Smooth muscle cell (in vitro differentiated cells): ENCODE data around the gene ZC3H12D. TPM values are rescaled to one million over a fixed set of nuclear protein-coding genes. Genes with fewer than 3 reads are reported as not detected.

Source experiments
- DNase-seq: peaks from one replicate; lab custom pipeline; 2025; ENCODE audit not compliant: unreplicated experiment; lab: John Stamatoyannopoulos, UW
- H2AFZ ChIP-seq: fragments of 200-600 bp; sonication (generic); 2 replicates; pipeline ENCODE4 v1.6.0; 2016; ENCODE audit warnings: antibody characterized with exemption, low read depth, mild to moderate bottlenecking
- H3F3A ChIP-seq: fragments of 200-600 bp; sonication (generic); 2 replicates; pipeline ENCODE4 v1.6.0; 2017; ENCODE audit warnings: antibody characterized with exemption, low read depth
- H3K27ac ChIP-seq: fragments of 200-600 bp; sonication (generic); 2 replicates; pipeline ENCODE4 v1.5.1; 2016; ENCODE audit warnings: low read depth, mild to moderate bottlenecking
- H3K27me3 ChIP-seq: fragments of 200-600 bp; sonication (generic); 2 replicates; pipeline ENCODE4 v1.6.1; 2016; ENCODE audit warnings: low read depth, mild to moderate bottlenecking
- H3K36me3 ChIP-seq: fragments of 200-600 bp; sonication (generic); 2 replicates; pipeline ENCODE4 v1.5.1; 2016; ENCODE audit warnings: low read depth
- H3K4me1 ChIP-seq: fragments of 200-600 bp; sonication (generic); 2 replicates; pipeline ENCODE4 v1.5.1; 2016; ENCODE audit warnings: low read depth
- H3K4me2 ChIP-seq: fragments of 200-600 bp; sonication (generic); 2 replicates; pipeline ENCODE4 v1.6.0; 2016; ENCODE audit warnings: mild to moderate bottlenecking
- H3K4me3 ChIP-seq: fragments of 200-600 bp; sonication (generic); 2 replicates; pipeline ENCODE4 v1.5.1; 2016; ENCODE audit warnings: mild to moderate bottlenecking
- H3K79me2 ChIP-seq: fragments of 200-600 bp; sonication (generic); 2 replicates; pipeline ENCODE4 v1.6.0; 2016; ENCODE audit warnings: low read depth, mild to moderate bottlenecking
- H3K9ac ChIP-seq: fragments of 200-600 bp; sonication (generic); 2 replicates; pipeline ENCODE4 v1.6.0; 2016; ENCODE audit warnings: low read depth
- H3K9me3 ChIP-seq: fragments of 200-600 bp; sonication (generic); replicated peaks from 2 replicates; pipeline ENCODE4 v1.5.1; 2016; ENCODE audit warnings: low read depth
- H4K20me1 ChIP-seq: fragments of 200-600 bp; sonication (generic); 2 replicates; pipeline ENCODE4 v1.6.0; 2016; ENCODE audit warnings: low read depth
- WGBS: methylation state at CpG from one replicate; pipeline ENCODE4 v1.1.7; 2016; ENCODE audit warnings: low lambda C conversion rate; 5-methylcytosine and 5-hydroxymethylcytosine counted together
- polyA plus RNA-seq: library from polyadenylated mRNA; unstranded; fragments of >200 nt; fragmentation: Nextera tagmentation; extraction: Ambion mirVana; gene quantifications from 2 replicates; pipeline ENCODE4 v1.2.1, GENCODE V29; 2016
- total RNA-seq: library from RNA; depleted of rRNA; stranded (reverse); fragments of >200 nt; gene quantifications from 2 replicates; pipeline ENCODE4 v1.2.3, GENCODE V29; 2014
- TF ChIP-seq, protein P1 (sequence below): fragments of 200-600 bp; sonication (generic); IDR thresholded peaks from 2 replicates; pipeline ENCODE4 v1.5.1; 2017; ENCODE audit warnings: borderline replicate concordance, mild to moderate bottlenecking, antibody characterized with exemption; ENCODE audit not compliant: insufficient read depth, poor library complexity, severe bottlenecking

ZC3H12D gene
- total and polyA plus RNA-seq, 2 experiments from 2014 or later, result not detected

DNA sequence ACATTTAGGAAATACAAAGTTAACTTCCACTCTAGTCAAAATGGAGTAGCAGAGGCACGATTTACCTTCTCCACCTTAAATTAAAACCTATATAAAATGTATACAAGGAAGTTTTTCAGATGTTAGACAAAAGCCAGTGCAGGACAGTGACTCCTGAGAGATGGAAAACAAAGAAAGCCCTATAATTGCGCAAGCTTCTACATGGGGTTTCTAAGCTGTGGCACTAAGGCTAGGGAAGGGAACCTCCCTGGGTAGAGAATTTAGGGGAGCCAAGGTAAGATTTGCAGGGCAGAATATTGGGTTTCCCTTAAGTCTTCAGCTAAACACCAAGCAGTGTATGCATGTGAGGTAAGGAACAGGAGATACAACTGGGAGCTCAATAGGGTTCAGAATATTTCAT, 18.5 kb upstream of the ZC3H12D start:
- Histone ChIP-seq H3K4me1 (no peaks in the 10 kb centered on the region), H3K27me3 (no peaks in the 10 kb centered on the region), H3K9me3 (no peaks in the 10 kb centered on the region), H2AFZ (no peak overlapping the region), H3K36me3 (peaks cover 5% of the 10 kb centered on the region), H3F3A (peaks cover 2% of the 10 kb centered on the region), H3K4me3 (no peak overlapping the region), H3K27ac (no peak overlapping the region), H3K79me2 (no peaks in the 10 kb centered on the region), H3K4me2 (no peak overlapping the region), H3K9ac (no peak overlapping the region), H4K20me1 (peaks cover 22% of the 10 kb centered on the region)
- WGBS, result 98% methylated on average over 2 of the region's 2 CpGs
- no peak for DNase-seq
- TF ChIP-seq, protein P1, sequence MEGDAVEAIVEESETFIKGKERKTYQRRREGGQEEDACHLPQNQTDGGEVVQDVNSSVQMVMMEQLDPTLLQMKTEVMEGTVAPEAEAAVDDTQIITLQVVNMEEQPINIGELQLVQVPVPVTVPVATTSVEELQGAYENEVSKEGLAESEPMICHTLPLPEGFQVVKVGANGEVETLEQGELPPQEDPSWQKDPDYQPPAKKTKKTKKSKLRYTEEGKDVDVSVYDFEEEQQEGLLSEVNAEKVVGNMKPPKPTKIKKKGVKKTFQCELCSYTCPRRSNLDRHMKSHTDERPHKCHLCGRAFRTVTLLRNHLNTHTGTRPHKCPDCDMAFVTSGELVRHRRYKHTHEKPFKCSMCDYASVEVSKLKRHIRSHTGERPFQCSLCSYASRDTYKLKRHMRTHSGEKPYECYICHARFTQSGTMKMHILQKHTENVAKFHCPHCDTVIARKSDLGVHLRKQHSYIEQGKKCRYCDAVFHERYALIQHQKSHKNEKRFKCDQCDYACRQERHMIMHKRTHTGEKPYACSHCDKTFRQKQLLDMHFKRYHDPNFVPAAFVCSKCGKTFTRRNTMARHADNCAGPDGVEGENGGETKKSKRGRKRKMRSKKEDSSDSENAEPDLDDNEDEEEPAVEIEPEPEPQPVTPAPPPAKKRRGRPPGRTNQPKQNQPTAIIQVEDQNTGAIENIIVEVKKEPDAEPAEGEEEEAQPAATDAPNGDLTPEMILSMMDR, result no peak

DNA sequence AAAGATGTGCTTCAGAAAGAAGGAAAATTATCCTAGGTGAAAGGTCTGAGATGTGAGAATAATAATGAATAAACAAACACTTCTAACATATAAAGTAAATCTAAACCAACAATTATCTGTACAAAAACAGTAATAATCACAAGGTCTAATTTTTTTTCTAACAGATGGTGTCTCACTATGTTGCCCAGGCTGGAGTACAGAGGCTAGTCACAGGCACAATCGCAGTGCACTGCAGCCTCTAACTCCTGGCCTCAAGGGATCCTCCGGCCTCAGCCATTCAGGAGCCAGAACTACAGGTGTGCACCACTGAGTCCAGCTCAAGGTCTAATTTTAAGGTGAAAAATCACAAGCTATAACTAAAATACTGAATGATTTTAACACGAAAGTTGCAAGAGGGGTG, 17.0 kb upstream of the ZC3H12D start:
- DNase-seq, result no peak
- H3K4me2 ChIP-seq, result no peak overlapping the region
- H3K79me2 ChIP-seq, result no peaks in the 10 kb centered on the region
- H3K27ac ChIP-seq, result no peak overlapping the region
- peaks cover 8% of the 10 kb centered on the region for H4K20me1 ChIP-seq
- H2AFZ ChIP-seq, result no peak overlapping the region
- H3K9ac ChIP-seq, result no peak overlapping the region
- peaks cover 2% of the 10 kb centered on the region for H3F3A ChIP-seq
- TF ChIP-seq, protein P1, result no peak
- H3K4me3 ChIP-seq, result no peak overlapping the region
- no peaks in the 10 kb centered on the region for H3K9me3 ChIP-seq
- H3K27me3 ChIP-seq, result no peaks in the 10 kb centered on the region
- H3K36me3 ChIP-seq, result peaks cover 5% of the 10 kb centered on the region
- H3K4me1 ChIP-seq, result no peaks in the 10 kb centered on the region
- WGBS, result 99% methylated on average over 3 of the region's 3 CpGs

DNA sequence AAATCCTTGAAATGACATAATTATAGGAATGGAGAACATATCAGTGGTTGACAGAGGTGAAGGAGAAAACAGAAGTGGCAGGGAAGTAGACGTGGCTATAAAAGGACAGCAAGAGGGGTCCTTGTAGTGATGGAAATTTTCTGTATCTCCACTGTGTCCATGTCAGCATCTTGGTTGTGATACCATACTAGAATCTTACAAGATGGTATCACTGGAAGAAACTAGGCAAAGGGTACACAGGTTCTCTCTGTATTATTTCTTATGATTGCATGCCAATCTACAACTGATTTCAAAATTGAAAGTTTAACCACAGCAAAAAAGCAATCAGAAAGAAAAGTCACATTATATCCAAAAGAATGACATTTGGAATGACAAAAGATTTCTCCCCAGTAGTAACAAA, 16.4 kb upstream of the ZC3H12D start:
- Histone ChIP-seq H3K27ac (no peak overlapping the region), H3K9ac (no peak overlapping the region), H2AFZ (no peak overlapping the region), H3K36me3 (peaks cover 5% of the 10 kb centered on the region), H3K4me3 (no peak overlapping the region), H3F3A (peaks cover 2% of the 10 kb centered on the region), H3K79me2 (no peaks in the 10 kb centered on the region), H3K27me3 (no peaks in the 10 kb centered on the region), H4K20me1 (peaks cover 5% of the 10 kb centered on the region), H3K4me2 (no peak overlapping the region), H3K9me3 (no peaks in the 10 kb centered on the region), H3K4me1 (no peaks in the 10 kb centered on the region)
- WGBS, result 86% methylated on average over 1 of the region's 1 CpG
- DNase-seq, result no peak
- TF ChIP-seq, protein P1, result no peak

DNA sequence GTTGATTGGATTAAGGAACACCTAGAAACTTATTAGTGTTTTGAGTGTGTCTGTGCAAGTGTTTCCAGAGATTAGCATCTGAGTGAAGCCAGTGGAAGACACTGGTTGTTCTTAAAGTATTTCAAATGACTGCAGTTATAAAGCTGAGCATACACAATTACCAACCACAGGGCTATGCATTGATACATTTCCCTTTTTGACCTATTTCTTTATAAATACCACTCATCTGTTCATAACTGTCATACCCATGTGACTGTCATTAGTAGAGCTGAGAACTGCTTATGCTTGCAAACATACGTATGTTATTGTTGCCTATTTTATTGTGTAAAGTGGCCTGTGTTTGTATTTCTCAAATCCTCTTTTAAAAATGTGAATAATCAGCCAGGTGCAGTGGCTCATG, 15.3 kb upstream of the ZC3H12D start:
- Histone ChIP-seq H3K27ac (no peak overlapping the region), H3K9me3 (no peaks in the 10 kb centered on the region), H3K4me1 (no peaks in the 10 kb centered on the region), H3K4me2 (no peak overlapping the region), H3F3A (peaks cover 2% of the 10 kb centered on the region), H3K27me3 (no peaks in the 10 kb centered on the region), H3K9ac (no peak overlapping the region), H3K79me2 (no peaks in the 10 kb centered on the region), H3K36me3 (no peaks in the 10 kb centered on the region), H3K4me3 (no peak overlapping the region), H2AFZ (no peak overlapping the region), H4K20me1 (peaks cover 5% of the 10 kb centered on the region)
- TF ChIP-seq, protein P1, result no peak
- WGBS, result 90% methylated on average over 1 of the region's 1 CpG
- no peak for DNase-seq
